GM19463 (cell line): ENCODE results near the gene ZNF423.

Source experiments
- ATAC-seq: cut with Tn5 transposase; IDR thresholded peaks from one replicate; pipeline ENCODE4 v1.9.1; 2021; ENCODE audit warnings: mild to moderate bottlenecking, moderate library complexity; ENCODE audit not compliant: unreplicated experiment

The ZNF423 gene

DNA sequence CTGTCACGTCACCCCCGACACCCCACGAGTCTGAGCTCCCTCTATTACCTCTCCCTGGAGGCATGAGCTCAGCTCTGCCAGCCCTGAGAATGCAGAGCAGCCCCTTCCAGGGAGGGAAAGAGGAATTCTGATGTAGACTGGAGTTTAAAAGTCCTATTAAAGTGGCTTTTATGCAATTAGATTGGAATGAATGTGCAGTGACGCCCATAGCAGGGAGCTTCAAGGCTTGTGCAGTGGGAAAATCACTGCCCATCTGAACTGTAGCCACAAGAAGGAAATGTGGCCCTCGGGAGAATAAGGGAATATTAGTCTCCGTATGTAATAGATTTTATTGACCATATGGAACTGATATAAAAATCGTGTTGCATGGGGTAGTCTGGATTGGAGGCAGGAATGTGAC, 66.9 kb downstream of the ZNF423 start:
- ATAC-seq = no peak

DNA sequence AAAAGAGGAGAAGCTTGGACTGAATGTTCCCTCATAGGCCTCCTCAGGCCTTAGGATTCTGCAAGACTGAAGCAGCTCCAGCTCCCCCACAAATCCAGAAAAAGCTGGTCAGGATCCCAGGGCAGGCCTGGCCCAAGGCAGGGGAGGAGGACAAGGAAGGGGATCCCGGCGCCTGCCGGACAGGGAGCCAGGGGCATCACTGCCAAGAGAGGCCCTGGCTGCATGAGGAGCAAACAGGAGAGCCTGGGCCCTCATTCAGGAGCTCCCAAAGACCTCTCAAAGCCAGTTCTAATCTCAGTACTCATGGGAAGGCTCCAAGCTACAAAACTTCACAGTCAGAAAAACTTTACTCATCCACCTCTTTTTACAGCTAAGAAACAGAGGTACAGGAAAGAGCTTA, 67.3 kb downstream of the ZNF423 start:
- no peak for ATAC-seq

DNA sequence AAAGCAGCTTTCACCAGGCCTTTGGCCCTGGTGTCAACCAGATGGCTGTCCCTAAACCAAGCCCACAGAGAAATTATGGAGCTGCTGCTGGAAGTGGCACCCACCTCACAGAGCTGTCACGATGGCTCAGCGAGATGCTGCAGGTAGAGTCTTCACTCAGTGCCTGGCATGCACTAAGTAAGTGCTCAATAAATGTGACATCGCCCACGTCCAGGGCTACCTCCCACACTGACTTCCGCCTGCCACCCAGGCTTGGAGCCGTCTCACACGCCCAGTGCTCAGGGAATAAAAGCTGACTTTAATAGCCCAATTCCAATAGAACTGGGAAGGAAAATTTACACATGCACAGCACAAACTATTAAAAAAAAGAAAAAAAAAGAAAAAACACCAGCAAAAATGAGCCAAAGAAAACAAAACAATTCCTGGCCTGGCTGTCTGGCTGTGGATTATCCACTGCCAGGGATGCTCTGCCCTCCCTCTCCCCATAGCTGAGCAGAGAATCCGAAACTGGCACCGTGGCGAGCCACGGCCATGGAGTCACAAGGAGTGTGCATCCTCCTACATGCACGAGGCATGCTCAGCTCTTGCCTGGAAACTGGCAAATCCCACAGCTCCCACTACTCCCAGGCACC, 68.9 kb downstream of the ZNF423 start:
- no peak for ATAC-seq

DNA sequence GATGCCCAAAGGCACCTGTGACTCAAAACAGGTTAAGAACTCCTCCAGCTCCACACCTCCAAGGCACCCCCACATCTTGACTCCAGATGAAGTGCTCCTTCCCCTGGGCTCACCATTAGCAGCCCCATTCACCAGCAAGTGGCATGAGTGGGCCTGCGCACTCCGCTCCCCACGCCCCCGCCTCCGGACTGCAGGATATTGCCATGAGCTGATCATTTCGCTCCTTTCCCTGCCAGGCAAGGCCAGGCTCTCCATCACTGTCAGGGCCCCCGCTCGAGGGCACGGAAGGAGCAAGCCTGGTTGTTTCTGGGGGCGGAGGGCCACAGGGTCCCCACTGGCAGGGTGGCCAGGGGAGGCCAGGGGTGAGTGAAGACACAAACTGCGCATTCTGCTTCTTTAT, 69.9 kb downstream of the ZNF423 start:
- no peak for ATAC-seq

DNA sequence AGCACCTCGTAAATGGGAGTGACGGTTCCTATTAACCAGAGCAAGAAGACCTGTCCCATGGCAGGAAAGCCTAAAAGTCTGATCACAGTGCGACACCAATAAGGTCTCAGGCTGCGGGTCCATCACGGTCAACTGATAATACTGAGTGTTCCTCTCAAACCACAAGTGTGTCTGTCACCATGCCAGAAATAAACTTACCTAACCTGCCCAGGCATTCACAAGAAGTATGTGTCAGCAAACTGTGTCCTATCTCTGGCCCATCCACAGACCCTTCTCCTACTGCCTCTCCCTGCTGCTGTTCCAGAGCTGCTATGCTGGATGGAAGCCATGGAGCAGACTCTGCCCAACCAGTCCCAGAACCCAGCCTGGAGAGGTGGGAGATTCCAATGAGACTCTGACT, 73.5 kb downstream of the ZNF423 start:
- ATAC-seq = no peak

DNA sequence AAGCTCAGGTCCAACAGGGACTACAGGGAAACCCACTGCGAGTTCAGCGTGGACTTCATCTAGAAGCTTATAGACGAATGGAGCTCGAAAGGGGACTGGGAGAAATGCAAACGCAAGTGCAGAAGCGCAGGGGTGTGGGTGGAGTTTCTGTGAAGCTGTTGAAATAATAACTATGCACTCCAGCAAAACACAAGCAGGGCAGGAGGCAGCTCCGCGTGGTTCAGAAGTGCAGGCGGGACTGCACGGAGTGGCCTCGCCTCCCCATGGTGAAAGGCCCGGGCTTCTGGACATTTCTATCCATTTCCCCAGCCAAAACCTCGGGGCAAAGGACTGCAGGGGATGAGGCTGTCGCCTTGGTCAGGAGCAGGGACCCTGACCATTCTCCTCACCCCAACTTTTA, 74.5 kb downstream of the ZNF423 start:
- no peak for ATAC-seq

DNA sequence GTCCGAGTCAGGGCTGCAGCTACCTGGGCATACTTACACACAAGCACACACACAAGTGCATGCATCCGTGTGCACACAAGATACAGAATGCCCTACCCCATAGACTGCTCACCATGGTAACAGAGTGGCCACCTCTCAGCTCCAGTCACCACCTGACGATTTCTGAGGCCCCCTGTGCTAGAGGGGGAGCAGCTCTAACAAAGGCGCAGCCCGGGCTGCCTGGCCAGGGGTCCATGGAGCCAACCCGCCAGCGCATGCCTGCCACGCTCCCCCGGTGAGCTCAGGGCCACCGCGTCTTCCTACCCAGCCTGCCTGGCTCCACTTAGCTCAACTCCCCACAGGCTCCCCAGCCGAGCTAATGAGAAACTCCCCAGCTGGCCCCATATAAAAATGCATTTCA, 75.5 kb downstream of the ZNF423 start:
- ATAC-seq = no peak

DNA sequence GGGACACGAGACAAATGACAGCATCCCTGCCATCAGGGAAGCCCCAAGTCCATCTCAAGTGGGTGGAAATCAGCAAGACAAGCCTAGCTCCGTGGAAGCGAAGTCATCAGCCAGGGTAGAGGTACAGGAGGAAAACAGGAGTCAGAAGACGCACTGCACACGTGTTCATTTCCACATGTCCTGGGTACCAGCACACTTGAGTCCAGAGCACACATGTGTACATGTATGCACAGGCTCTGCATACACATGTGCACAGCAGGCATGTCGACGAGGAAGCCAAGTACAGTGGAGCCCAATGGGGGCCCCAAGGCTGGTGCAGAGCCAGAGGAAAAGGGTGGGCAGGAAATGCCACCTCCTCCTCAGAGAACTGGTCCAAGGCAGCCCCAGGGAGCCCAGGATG, 75.9 kb downstream of the ZNF423 start:
- no peak for ATAC-seq

DNA sequence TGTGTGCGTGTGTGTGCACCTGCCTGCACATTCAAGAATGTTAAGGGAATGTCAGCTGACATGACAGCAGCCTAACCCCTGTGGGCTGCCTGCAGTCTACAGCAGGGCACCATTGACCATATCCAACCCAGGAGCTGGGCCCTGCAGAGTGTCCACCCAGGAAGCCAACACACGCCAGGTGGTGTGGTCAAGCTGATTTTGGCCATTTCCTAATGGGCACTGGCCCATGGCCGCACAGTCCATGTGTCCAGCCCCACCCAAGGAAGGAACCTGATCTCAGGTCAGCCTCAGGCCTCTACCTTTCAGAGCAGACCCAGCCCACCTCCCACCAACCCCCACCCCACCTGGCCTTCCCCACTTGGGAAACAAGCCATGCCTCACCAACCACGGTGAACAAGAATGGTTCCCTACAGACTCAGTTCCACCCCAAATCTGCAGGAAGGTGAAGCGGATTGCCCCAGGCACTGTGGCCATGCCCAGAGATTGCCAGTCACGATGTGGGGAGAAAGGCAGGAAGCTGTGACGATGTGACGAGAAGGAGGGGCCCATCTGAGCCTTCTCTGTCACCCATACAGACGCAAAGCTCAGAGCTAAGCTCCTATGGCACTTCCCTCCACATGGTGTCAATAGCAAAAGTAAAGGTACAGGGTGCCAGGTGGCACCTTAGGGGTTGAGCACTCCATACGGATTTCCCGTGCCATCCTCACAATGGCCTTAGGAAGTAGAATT, 77.5 kb downstream of the ZNF423 start:
- no peak for ATAC-seq

DNA sequence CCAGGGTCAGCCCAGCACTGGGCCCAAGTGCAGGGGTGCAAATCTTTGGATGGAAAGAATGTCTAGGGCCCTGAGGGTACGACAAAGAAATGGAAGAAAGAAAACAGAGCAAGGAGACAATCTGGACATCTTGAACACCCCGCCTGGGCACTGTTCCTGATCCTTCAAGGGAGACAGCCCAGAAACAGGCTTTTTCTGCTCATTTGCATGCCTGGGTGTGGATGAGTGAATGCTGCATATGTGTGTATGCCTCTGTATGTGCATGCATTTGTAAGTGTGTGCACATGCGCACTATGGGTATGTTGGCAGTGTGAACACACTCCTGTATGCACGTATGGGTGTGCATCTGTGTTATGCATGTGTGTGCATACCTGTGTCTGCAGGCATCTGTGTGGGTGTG, 79.2 kb downstream of the ZNF423 start:
- no peak for ATAC-seq

DNA sequence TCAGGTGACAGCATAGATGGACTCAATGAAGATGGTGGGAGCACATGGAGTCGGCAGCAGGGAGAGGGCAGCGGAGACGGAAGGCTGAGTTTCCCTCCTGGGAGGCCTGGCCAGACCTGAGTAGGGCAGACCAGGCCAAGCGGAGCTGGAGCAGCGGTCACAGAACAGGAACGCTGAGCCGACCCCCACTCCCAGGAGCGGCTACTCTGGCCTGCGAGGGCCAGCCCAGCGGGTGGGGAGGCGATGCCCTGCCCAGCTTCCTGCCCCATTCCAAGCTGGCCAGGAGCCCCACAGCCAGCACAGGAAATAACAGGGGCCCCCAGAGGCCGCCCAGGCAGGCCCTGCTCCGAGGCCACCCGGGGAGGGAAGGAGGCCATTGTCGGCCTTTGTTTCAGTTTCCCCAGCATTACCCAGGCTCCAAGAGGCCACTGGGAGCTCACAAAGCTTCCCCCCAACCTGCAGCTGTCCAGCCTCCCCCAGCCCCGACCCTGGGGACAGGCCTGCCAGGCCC, 79.8 kb downstream of the ZNF423 start:
- no peak for ATAC-seq

DNA sequence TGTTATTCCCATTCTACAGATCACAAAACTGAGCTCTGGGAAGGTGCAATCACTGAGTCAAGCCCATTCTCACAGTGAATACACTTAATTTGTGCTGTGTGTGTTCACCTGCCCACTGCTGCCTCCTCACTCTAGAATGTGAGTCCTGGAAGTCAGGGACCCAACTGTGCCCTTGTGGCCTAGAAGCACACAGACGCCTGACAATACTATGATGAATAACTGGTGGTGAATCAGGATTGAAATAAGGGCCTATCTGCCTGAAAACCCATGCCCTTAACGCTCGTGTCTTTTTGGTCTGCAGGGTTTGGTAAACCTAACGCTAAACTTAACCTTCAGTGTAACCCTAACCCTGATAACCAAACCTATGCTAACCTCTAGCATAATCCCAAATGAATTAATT, 80.3 kb downstream of the ZNF423 start:
- ATAC-seq = no peak

DNA sequence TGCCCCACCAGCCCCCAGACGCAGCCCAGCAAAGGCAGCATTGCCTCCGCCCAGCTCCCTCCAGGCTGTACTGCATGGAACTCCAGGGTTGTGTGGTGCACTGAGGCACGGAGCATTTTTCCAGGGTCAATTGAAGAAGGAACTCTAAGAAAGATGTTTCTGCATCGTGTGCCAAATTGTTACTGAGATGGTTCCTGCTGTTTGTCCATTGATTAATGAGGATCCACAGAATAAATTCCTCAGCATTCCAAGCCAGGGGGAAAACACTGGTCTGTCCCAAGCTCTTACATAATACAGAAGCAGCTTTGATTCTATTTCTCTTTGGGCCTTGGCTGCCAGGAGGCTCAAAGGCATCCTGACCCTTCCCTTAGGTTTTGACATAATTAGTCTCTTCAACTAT, 80.9 kb downstream of the ZNF423 start:
- ATAC-seq = no peak

DNA sequence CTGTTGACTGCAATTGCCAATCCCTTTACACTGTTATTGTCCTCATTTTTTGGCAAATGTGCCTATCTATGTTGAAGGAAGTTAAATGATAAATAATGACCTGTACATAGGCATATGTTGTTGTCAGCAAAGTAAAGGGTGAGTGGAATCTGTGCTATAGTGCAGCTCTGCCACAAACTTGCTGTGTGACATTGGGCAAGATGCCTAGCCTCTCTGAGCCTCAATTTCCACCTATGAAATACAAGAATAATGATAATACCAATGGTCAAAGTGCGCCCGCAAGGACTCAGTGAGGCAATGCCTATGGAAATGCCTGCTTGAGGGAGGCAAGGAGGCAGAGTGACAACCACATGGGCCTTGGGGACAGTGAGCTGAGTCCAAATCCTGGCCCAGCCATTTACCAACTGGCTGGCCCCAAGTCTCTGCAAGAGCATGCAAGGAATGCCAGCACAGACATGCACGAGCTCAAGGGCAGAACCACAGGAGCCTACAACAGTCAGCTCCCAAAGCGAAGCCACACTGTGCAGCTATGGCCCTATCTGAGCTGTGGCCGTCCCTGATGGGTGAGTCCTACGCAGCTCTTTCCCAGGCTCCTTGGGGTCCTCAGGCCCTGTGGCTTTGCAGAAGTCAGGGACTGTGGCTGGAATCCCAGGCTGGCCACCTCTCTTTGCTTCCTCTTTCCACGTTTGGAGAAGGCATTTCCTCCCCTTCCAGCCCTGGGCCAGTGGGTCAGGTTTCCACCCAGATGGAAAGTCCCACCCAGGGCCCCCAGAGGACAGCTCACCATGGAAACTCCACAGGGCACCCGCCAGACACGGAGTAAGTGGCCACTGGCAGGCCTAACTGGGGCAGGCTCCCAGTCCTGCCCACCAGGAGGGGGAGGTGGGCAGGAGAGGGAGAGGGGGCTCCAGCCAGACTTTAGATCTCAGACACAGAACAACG, 82.1 kb downstream of the ZNF423 start:
- no peak for ATAC-seq

DNA sequence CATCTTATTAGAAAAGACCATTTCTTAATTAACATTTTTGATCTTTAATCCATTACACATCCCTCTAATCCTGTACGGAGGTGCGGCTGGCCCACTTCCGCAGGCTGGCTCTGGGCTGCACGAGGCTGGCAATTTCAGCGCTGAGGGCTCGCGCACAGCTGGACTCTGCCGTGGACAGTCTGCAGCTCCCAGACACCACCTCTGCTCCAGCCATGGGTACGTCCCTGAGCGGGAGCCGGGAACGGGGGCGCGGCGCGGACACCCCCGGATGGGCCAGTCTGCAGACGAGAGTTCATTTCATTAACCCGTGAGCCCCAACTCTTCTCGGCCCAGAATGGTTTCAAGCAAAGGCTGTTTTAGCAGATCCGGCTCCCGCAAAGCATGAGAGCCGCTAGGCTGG, 87.9 kb downstream of the ZNF423 start:
- ATAC-seq = no peak

DNA sequence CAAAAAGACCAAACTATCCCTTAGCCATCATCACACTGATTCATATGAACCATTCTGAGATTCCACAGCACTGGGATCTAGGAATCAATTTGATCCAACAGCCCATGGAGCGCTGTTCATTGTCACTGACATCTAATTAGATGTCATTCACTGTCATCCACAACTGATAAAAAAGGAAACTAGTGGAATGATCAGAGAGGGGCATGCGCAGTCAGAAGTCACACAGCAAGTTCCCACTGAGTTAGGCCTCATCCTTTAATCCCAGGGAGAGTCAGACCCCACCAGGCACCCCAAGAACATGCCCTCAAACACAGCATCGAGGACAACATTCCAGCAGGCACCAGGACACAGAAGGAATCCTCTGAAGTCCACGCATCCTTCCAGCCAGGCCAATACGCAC, 88.5 kb downstream of the ZNF423 start:
- ATAC-seq = no peak

DNA sequence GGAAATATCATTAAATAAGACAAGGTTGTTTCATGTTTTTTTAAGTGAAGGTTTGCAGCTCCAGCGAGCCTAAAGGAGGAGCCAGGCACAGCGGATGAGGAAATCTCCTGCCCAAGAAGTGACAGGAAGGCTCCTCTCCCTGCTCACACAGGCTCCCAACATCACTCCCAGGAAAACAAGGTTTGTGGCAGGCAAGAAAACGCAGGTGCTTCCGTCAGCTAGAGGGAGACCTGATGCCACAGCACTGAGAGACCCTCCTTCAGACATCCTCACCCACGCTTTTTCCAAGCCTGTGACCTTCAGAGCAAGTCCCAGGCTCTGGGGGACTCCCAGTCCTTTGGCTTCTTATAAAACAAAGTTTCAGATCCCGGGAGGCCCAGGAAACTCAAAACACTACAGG, 89.7 kb downstream of the ZNF423 start:
- ATAC-seq = no peak

DNA sequence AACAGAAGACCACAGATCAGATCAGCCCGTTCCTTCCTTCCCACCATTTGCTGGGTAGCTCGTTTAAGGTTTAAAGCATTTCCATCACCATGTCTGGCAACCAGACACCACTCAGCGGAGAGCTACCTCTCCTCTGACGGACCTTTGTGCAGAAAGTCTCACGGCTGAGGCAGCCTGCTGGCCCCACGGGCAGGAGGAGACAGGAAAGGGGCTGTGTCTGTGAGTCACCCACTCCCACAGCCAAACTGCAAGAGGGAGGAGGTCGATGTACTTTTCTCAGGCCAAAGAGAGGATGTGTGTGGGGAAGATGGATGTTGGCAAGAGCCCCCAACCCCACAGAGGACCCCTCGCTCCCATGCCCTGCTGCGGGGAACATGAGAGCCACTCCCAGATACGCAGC, 92.1 kb downstream of the ZNF423 start:
- no peak for ATAC-seq

DNA sequence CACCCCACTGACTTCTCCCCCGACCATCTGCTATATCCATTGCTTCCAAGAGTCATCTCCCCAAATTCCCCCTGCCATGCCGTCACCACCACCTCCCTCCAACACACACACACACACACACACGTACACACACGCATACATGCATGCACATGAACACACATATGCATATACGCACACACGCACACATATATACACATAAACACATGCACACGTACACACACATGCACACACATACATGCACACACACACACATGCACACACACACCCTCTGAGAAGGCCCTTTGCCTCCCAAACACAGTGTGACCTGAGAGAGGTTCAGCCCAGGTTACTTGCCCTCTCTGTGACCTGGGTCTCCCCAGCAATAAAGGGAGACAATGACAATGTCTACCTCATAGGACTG, 95.1 kb downstream of the ZNF423 start:
- ATAC-seq = no peak

DNA sequence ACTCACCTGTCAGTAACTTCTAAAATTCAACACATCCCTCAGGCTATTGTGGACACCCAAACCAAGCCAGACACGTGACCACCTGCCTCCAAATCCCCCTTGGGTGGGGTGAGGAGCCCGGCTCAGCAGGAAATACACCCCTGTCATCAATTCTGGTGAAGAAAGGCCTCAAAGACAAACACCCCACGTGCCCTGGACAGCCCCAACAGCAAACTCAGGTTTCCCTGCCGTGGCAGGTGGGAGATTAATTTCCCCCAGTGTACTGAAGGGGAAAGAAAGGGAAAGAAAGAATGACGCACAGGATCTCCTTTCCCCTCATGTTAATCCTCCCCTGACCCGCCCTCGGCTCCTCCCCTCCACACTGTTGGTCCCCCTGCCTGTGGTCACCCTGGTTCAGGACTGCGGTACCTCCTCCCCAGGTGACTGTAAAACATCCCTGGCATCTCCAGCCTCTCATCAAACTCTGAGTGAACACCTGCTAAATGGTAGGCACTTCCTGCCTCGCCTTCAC, 98.3 kb downstream of the ZNF423 start:
- ATAC-seq = no peak

DNA sequence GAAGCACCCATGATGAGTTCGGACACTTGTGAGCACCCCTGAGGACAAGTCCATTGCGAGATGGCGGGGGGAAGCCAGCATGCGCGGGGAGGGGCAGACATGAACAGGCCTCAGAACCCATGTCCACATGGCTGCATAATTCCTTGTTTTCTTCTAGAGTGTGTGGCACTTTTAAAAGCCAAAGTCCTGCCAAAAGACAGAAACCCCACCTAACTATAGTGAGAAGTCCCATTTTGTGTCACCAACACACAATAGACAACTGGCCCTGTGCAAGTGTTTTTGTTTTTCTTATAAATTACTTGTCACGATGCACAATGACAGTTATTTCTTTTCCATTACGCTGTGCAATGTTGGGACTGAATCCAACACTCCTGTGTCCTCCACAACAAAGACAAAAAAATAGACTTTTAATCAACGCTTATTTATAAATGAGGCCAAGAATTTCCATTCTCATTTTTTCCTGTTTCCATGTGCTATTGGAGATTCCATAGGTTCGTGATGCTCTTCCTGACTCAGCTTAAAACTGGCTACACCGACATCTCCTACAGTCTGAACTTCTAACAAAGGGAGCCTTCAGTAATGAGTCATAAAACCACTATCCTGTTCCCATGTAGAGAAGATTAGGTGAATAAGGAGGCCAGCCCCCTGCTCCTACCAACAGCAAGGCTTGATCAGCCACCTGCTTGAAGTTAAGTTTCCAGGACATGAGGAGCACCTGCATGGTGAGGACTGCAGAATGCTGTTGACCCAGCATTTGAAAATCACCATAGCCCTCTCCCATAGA, 98.9 kb downstream of the ZNF423 start:
- no peak for ATAC-seq
